ENCODE results near the gene AGMO. TPM values are rescaled to one million over a fixed set of nuclear protein-coding genes. Genes with fewer than 3 reads are reported as not detected.

The AGMO gene
- polyA plus RNA-seq, 3 donors = not detected

GRCh38 chr7:15308821-15309220 lies 253.0 kb downstream of the AGMO start:
- no peaks in the 10 kb centered on the region for H3K36me3 Mint-ChIP-seq
- H3K4me3 Mint-ChIP-seq = no peak overlapping the region
- Histone ChIP-seq H3K27ac (ENCODE audit: low read depth in 1 of 2, low read length in 2 of 2) (no peak overlapping the region), H3K9ac (ENCODE audit: insufficient read depth, low read length, poor library complexity, severe bottlenecking) (no peak overlapping the region), H3K4me2 (replicated peaks; ENCODE audit: extremely low read depth, low read length, poor library complexity, severe bottlenecking) (no peak overlapping the region), H2AFZ (ENCODE audit: insufficient read depth, low read depth, low read length, poor library complexity, severe bottlenecking) (no peak overlapping the region), H3K4me3 (replicated peaks in 1 of 3; ENCODE audit: low read depth in 2 of 3, low read length in 3 of 3) (no peak overlapping the region), H3K27me3 (ENCODE audit: control insufficient read depth in 2 of 2, insufficient read depth in 2 of 2, low read length in 2 of 2) (no peaks in the 10 kb centered on the region), H3K4me1 (ENCODE audit: control insufficient read depth in 1 of 2, insufficient read depth in 2 of 2, low read length in 2 of 2) (no peaks in the 10 kb centered on the region), H3K79me2 (ENCODE audit: insufficient read depth, low read length) (no peaks in the 10 kb centered on the region), H3K36me3 (replicated peaks in 1 of 2; ENCODE audit: control insufficient read depth in 1 of 2, insufficient read depth in 2 of 2, low read length in 2 of 2) (no peaks in the 10 kb centered on the region), H4K20me1 (ENCODE audit: insufficient read depth, low read length) (no peaks in the 10 kb centered on the region), H3K9me3 (replicated peaks in 1 of 2; ENCODE audit: control insufficient read depth in 1 of 2, insufficient read depth in 1 of 2, low read length in 2 of 2) (no peaks in the 10 kb centered on the region)
- peaks cover 0 to 5% (median 2%) of the 10 kb centered on the region in 7 donors for H3K9me3 Mint-ChIP-seq
- H3K4me1 Mint-ChIP-seq = no peaks in the 10 kb centered on the region
- no peak for TF ChIP-seq CTCF (IDR thresholded peaks at IDR 0.05)
- intact Hi-C loops (cut with micrococcal nuclease) = no loop called here
- peaks cover 0 to 2% (median 0%) of the 10 kb centered on the region in 3 donors for H3K27me3 Mint-ChIP-seq (ENCODE audit: low read depth in 3 of 3)
- DNase-seq = no peak
- 100% methylated on average over 1 of the region's 3 CpGs for WGBS (ENCODE audit: insufficient coverage)
- H3K27ac Mint-ChIP-seq = no peak overlapping the region

- H3K79me2 ChIP-seq (ENCODE audit: insufficient read depth, low read length) = no peaks in the 10 kb centered on the region
- Mint-ChIP-seq H3K36me3 (no peaks in the 10 kb centered on the region), H3K4me3 (no peak overlapping the region), H3K4me1 (no peaks in the 10 kb centered on the region), H3K27ac (no peak overlapping the region), H3K27me3 (ENCODE audit: low read depth in 3 of 3) (peaks cover 0 to 2% (median 0%) of the 10 kb centered on the region in 3 donors), H3K9me3 (peaks cover 0 to 3% (median 0%) of the 10 kb centered on the region in 7 donors)
- H3K27ac ChIP-seq (ENCODE audit: low read depth in 1 of 2, low read length in 2 of 2) = no peak overlapping the region
- intact Hi-C loops (cut with micrococcal nuclease) = no loop called here
- H3K36me3 ChIP-seq (replicated peaks in 1 of 2; ENCODE audit: control insufficient read depth in 1 of 2, insufficient read depth in 2 of 2, low read length in 2 of 2) = no peaks in the 10 kb centered on the region
- no peaks in the 10 kb centered on the region for H3K27me3 ChIP-seq (ENCODE audit: control insufficient read depth in 2 of 2, insufficient read depth in 2 of 2, low read length in 2 of 2)
- TF ChIP-seq CTCF (IDR thresholded peaks at IDR 0.05) = no peak
- no peaks in the 10 kb centered on the region for H3K4me1 ChIP-seq (ENCODE audit: control insufficient read depth in 1 of 2, insufficient read depth in 2 of 2, low read length in 2 of 2)
- H3K9me3 ChIP-seq (replicated peaks in 1 of 2; ENCODE audit: control insufficient read depth in 1 of 2, insufficient read depth in 1 of 2, low read length in 2 of 2) = no peaks in the 10 kb centered on the region
- H4K20me1 ChIP-seq (ENCODE audit: insufficient read depth, low read length) = no peaks in the 10 kb centered on the region
- H3K4me3 ChIP-seq (replicated peaks in 1 of 3; ENCODE audit: low read depth in 2 of 3, low read length in 3 of 3) = no peak overlapping the region
- no peak overlapping the region for H3K9ac ChIP-seq (ENCODE audit: insufficient read depth, low read length, poor library complexity, severe bottlenecking)
- no peak for DNase-seq
- no peak overlapping the region for H2AFZ ChIP-seq (ENCODE audit: insufficient read depth, low read depth, low read length, poor library complexity, severe bottlenecking)
- H3K4me2 ChIP-seq (replicated peaks; ENCODE audit: extremely low read depth, low read length, poor library complexity, severe bottlenecking) = no peak overlapping the region
These were observed 255.5 kb downstream of the AGMO start for GRCh38 chr7:15306296-15306695.
